GM10266 (cell line): ENCODE results near the gene IL16.

Experiments
- DNase-seq: peaks from one replicate; pipeline ENCODE4 v3.0.0; 2012; ENCODE audit errors: extremely low spot score
- TF ChIP-seq, protein P1 (sequence below): IDR thresholded peaks from 2 replicates; pipeline ENCODE4 v1.5.1; 2012; ENCODE audit warnings: mild to moderate bottlenecking, low read depth; ENCODE audit not compliant: control insufficient read depth, insufficient read depth; ENCODE audit errors: missing control alignments

IL16 gene

DNA sequence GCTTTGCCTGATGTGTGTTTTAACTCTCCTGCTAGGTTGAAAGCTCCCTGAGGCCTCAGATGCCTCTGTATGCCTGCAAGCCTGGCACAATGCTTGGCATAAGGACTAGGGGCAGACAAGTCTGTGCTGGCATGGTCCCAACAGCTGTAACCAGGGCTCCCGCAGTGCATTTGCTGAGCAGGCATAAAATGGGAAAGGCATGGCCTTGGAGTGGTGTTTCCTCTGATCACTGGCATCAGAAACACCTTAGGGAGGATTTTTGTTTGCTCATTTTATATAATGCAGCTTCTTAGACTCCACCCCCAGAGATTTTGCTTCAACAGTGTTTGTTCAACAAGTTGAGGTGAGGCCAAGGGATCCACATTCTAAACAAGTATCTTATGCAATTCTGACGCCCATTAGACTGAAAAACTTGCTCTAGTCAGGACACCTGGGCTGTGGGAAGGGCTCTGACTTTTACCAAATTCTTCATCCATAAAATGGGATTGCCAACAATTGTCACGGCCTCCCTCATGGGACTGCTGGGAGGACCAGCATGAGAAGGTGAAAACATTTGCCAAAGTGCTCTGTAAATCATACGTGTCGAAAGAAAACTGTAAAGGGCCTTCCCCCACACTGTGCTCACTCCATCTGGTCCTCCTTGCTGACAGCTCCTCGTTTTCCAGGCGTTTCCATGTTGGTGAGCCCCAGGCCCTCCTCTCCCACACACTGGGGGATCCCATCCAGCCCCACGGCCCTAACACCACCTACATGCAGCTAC lies 84.2 kb downstream of the IL16 start:
- TF ChIP-seq, protein P1, sequence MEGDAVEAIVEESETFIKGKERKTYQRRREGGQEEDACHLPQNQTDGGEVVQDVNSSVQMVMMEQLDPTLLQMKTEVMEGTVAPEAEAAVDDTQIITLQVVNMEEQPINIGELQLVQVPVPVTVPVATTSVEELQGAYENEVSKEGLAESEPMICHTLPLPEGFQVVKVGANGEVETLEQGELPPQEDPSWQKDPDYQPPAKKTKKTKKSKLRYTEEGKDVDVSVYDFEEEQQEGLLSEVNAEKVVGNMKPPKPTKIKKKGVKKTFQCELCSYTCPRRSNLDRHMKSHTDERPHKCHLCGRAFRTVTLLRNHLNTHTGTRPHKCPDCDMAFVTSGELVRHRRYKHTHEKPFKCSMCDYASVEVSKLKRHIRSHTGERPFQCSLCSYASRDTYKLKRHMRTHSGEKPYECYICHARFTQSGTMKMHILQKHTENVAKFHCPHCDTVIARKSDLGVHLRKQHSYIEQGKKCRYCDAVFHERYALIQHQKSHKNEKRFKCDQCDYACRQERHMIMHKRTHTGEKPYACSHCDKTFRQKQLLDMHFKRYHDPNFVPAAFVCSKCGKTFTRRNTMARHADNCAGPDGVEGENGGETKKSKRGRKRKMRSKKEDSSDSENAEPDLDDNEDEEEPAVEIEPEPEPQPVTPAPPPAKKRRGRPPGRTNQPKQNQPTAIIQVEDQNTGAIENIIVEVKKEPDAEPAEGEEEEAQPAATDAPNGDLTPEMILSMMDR: no peak
- DNase-seq: no peak

DNA sequence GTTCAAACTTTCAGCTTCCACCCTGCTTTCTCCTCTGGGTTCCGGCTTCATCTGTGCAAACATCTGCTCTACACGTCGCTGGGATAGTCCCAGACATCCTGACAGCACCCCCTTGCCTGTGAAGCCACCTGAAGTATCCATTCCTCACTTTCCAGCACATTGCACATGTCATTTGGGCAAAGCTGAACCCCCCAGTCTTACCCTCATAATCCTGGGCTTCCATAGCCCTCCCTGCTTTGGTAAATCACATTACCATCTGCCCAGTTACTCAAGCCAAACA lies 84.7 kb downstream of the IL16 start:
- TF ChIP-seq, protein P1: no peak
- no peak for DNase-seq

DNA sequence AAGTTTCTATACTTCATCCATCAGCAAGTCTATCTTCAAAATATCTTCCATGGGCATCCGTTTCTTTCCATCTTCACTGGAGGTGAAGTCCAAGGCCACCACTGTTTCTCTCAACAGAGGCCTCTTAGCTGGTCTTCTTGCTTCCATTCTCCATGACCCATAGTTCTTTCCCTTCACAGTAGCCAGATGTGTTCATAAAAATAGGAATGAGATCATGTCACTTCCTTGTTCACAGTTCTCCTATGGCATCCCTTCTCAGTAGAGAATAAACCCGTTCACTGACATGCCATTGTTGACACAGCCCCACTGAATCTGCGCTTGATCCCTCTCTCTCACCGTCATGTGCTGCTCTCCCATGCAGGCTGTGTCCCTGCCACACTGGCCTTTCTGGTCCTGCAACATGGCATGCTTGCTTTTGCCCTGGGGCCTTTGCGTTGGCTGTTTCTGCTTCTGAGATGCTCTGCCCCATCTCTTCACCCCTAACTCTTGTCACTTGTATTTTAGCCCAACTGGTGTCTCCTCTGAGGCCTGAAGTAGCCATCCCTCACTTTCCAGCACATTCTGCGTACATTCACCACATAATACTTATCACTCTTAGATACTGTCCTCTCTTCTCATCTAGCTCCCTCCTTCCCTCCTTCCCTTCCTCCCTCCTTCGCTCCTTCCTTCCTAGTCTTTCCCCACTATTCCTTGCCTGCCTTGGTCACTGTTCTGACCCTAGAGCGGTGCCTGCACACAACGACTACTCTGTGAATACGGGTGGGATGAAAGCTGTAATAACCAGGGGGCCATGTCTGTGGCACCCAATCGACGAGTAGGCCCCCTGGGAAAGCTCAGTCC lies 85.3 kb downstream of the IL16 start:
- no peak for DNase-seq
- TF ChIP-seq, protein P1: no peak

DNA sequence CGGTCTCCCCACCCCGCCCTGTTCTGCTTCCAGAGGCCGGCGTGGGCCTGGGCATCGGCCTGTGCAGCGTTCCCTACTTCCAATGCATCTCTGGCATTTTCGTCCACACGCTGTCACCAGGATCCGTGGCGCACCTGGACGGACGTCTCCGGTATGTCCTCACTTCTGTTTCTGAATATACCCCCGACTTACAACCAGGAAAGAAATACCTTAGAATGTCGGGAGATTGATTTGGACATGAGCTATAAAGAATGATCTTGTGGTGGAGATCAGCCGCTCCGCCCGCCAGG lies 85.9 kb downstream of the IL16 start:
- no peak for DNase-seq
- TF ChIP-seq, protein P1: no peak

DNA sequence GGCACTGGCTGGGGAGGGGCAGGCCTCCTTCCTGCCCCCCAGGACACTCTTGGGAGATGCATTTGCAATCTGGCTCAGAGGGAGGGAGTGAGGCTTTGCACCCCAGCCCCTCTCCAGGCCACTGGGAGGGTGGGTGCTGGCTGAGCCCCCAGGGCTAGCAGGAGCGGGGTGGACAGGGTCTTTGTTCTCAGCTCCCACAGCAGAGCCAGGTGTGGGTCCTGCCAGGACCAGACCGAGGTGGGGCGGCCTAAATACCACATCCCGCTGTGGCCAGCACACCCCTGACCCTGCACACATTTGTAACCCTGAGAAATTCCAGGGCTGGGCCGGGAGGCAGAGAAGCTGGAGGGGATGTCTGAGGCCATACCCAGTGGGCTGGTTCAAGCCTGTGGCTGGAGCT lies 86.2 kb downstream of the IL16 start:
- TF ChIP-seq, protein P1: no peak
- no peak for DNase-seq

DNA sequence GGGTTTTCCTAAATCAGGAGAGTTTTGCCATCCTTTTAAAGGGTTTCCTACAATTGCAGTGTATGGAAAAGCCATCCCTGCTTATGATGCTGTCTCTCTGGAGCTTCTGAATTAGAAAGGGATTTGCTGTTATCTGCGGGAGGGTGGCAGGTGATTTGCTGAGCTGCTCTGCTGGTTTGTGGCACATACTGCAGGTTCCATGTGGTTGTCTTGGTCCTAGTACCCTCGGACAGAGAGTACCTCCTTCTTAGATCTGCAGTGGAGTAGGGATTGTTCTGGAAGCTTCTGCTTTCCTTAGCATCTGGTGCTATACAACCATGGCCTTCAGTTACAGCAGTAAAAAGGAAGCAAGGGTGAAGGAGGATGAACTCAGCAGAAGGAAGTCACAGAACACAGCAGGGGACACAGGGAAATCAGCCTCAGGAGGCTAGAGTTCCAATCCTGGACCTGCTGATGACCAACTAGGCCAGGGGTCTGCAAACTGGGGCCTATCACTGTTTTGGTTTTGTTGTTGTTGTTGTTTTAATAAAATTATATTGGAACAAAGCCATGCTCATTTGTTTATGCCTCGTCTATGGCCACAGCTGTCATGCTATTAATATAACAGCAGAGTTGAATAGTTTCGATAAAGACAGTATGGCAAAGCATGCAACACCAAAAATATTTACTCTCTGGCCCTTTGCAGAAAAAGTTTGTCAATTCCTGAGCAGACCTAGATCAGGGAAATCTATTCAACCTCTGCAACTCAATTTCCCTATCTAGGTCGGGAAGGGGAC lies 87.8 kb downstream of the IL16 start:
- no peak for DNase-seq
- TF ChIP-seq, protein P1: no peak
